Umbilical cord (tissue), 2 donors: Measurements from ENCODE around the gene EAF2. TPM values are rescaled to one million over a fixed set of nuclear protein-coding genes. Genes with fewer than 3 reads are reported as not detected.
"Not testable (repeated sequence)": the region's sequence is repeated elsewhere in the genome, so short reads cannot be mapped to it uniquely, and the experiment has no call there.

ENCODE experiments used
- DNase-seq: peaks from one replicate; pipeline ENCODE4 v3.0.0-alpha.2; 2015; ENCODE audit warnings: low spot score
- total RNA-seq: library from RNA; depleted of rRNA; stranded (reverse); fragments of >200 nt; gene quantifications from one replicate; pipeline ENCODE4 v1.2.3, GENCODE V29; 2014; ENCODE audit warnings: low replicate concordance; ENCODE audit not compliant: insufficient read depth

EAF2 gene
- total RNA-seq, 1 donor from 2014 or later = 14.2 TPM

DNA sequence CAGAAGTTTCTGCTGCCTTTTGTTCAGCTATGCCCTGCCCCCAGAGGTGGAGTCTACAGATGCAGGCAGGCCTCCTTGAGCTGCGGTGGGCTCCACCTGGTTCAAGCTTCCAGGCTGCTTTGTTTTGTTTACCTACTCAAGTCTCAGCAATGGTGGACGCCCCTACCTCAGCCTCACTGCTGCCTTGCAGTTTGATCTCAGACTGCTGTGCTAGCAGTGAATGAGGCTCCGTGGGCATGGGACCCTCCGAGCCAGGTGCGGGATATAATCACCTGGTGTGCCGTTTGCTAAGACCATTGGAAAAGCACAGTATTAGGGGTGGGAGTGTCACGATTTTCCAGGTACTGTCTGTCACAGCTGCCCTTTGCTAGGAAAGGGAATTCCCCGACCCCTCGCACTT, 28.2 kb downstream of the EAF2 start:
- DNase-seq = not testable (repeated sequence)

DNA sequence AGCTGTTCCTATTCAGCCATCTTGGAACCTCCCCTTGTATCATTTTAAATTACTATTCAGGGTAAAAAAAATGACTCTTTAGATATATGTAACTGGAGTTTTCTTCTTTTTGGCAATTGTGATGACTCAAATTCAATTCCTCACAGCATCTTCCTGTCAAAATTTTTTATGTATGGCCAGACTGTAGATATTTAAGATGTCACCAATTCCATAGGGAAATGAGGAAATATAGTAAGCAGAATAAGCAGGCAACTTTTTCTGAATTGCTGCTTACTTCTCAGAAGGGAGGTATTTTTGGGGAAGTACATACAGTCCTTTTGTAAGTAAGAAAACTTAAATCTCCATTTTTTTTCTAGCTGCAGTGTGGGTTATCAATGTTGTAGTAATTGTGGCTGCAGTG, 28.8 kb downstream of the EAF2 start:
- DNase-seq = no peak

- no peak for DNase-seq
Observed at GRCh38 chr3:121869736-121870135, 34.7 kb downstream of the EAF2 start.

DNA sequence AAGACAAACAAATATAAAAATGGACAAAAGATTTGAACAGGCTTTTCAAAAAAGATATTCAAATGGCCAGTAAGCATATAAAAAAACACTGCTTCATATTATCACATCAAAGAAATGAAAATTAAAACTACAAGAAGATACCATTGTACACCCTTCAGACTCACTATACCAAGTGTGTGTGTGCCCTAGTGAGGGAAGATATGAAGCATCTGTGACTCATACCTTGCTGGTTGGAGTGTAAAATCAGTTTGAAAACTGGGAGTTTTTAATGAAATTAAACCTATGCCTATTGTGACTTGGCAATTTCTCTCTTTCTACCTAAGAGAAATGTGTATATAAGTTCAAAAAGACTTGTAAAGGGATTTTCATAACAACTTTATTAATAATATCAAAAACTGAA, 35.7 kb downstream of the EAF2 start:
- DNase-seq = no peak

DNA sequence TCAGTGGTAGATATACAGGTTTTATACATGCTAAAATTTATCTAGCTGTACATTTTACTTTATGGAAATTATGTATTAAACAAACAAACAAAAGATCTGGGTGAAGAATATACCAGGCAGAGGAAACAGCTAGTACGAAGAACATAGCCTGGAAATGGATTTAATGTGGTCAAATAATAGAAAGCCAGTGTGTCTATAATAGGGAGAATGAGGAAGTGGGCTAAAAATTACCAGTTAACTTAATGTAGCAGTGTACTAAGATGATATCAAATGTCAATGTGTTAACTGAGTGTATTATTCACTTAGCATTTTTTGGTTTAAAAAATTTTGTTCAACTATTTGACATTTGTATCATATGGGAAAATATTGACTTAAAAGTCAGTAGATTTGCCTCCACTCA, 36.4 kb downstream of the EAF2 start:
- no peak for DNase-seq

GRCh38 chr3:121878411-121878810, 43.4 kb downstream of the EAF2 start:
- DNase-seq = no peak

GRCh38 chr3:121883507-121883906, 48.5 kb downstream of the EAF2 start:
- no peak for DNase-seq

DNA sequence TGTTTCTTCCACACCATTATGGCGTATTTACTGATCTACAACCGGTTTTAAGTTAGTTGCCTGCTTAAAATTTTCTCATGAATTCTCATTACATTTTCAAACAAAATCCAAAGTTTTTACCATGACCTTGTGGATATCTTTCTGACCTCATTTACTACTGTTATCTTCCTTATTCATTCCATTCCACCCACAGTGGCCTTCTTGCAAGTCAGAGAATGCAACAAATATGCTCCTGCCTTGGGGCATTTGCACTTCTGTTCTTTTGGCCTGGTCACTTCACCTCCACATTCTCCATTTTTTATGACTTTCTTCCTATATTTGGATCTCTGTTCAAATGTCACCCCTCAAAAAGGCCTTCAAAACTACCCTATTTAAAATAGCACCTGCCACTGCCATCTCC, 50.4 kb downstream of the EAF2 start:
- DNase-seq = no peak

DNA sequence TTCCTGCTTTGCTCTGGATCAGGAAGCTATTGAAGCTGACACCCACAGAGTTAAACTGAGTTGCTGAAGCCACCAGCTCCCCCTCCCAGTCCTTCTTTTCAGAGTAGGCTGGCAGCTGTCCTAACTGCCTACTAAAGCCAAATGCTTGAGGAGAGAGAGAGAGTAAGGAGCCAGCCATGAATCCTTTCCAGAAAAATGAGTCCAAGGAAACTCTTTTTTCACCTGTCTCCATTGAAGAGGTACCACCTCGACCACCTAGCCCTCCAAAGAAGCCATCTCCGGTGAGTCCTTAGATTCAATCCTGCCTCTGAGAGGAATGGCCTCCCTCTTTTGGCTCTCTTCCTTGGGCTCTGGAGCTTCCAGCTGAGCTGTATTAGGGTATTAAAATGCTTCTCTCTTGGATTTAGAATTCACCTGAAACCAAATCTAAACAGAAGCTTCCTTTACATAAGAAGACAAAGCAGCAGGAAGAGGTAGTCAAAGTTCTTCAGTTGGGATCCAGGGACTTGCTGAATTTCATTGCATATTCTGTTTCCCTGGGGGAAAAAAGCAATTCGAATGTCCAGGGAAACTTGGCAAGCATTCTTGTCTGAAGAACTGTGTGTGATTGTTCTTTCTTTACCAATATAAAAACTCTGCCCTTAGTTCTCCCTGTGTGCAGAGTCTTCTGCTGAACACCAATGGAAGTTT, 59.4 kb downstream of the EAF2 start, which contains the start of gene SLC15A2:
TSS of gene SLC15A2 (plus strand) at position 101 of the 690 bp plus-strand sequence. CDS start at position 177, 76 bp downstream.
- peak; percentile 49 for DNase-seq

GRCh38 chr3:121895121-121895520, 60.1 kb downstream of the EAF2 start:
- no peak for DNase-seq

- DNase-seq = no peak
Observed at GRCh38 chr3:121895736-121896135, 60.7 kb downstream of the EAF2 start.

DNA sequence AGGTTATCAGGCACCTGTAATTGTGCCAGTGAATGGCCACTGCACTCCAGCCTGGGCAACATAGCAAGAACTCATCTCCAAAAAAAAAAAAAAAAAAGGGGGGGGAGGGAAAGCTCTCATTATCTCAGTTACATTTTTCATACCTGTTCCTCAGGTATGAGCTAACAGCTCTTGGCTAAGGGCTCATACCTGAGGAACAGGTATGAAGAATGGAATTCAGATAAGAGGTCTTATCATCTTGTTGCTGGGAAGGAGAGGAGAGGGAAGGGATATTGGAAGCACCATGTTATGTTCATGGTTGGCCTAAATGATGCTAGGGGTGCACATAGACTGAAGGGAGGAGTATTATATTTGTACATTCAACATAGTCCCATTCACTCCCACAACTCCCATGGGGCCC, 61.8 kb downstream of the EAF2 start:
- DNase-seq = no peak

DNA sequence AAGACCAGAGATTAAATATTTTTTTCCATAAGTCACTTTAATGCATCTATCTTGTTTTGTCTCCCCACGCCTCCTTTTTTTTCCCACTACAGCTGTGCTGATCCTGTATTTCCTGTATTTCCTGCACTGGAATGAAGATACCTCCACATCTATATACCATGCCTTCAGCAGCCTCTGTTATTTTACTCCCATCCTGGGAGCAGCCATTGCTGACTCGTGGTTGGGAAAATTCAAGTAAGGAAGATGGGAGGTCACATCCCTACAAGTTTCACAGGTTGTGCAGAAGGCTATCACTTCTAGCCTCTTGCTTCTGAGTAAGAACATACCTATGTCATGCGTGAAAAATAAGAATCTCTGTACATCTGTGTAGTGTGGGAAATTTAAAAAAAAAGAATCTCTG, 62.3 kb downstream of the EAF2 start:
- no peak for DNase-seq

GRCh38 chr3:121913305-121913990, 78.4 kb downstream of the EAF2 start:
- DNase-seq = no peak

DNA sequence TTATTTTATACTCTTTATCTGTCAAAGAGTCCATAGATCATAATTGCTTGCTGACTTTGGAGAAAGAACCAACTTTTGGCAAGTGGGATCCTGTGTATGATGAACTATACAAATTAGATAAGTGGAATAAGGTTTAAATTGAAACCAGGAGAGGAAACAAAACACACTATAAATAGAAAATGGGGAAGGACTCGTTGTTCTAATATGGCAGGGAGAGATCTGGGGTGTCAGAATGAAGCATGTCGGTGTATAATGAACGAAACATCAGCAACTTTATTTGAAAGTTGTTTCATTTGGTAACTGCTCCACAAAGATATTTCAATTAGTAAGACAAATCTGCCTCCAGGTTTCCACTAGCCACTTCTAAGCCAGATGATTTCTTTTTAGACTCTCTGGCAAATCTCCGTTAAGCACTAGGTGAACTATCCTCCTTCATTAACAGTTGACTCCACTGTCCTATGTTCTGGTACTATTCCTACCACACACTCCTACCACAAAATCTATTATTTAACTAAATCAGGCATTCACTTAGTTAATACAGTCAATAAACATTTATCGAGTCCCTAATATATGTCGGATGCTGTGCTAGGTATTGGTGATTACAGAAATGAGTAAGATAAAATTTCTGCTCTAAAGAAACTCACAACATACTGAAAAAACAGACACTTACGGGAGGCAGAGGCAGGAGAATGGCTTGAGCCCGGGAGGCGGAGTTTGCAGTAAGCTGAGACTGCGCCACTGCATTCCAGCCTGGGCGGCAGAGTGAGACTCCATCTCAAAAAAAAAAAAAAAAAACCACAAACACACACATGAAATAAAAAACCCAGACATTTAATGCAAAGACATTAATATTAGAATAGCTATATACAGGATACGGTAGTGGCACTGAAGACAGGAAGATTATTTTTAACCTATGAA, 79.3 kb downstream of the EAF2 start:
- DNase-seq = peak; percentile 38

DNA sequence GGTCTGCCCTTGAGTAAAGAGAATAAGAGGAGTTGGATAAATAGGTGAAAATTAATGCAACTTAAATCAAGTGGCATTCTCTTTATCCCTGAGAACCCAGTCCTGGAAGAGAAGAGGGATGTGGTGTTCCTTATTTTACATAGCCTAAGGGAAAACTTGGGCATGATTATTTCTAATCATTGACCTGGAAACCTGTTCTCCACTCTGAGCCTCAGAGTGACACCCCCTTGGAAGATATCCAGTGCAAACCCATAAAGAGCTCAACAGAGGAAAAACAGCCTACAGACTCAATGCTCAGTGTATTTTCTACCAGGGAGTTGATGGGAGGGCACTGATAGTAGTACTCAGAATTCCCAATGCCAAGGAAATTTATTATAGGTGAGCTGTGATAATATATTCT, 81.2 kb downstream of the EAF2 start:
- no peak for DNase-seq

DNA sequence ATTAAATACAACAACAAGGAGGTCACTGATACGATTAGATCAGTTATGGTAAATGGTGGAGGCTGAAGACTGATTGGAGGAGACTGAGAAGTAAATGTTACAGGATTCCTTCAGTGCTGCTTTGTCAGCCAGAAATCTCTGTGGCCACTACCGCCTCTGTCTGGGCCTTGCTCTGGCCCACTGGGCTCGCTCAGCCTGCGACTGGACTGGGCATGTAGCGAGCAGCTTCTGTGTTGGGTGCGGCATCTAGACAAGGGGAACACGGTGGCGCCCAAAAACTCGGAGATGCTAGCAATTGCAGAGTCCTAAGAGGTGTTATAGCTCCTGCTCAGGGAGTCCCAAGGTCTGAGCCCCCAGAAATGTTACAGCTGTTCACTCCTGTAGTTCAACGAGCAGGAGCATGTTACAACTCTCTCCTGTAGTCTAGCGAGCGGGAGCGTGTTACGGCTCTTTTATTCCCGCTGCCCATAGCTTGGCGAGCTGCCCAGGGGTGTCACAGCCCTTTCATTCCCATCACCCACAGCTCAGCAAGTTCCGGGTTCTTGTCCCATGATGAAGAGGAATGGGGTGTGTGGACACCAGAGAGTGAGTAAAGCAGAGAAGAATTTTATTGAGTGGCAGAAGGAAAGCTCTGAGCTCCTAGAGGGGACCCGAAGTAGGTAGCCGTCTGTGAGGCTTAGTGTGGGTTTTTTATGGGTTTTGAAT, 83.9 kb downstream of the EAF2 start:
- peak; percentile 50 for DNase-seq

DNA sequence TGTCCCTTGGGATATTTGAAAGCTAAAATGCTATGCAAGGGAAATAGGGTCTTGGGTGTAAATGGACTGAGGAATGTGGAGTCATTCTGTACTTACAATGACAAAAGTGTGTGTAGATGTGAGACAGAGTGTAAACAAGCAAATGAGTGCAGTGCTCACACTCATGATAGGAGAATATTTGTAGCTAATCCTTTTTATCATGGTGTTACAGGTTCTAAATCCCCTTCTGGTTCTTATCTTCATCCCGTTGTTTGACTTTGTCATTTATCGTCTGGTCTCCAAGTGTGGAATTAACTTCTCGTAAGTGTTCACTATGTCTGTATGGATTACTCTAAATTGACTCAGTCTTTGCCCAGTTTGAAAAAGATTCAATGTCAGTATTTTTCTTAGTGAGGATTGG, 89.7 kb downstream of the EAF2 start:
- DNase-seq = no peak

- DNase-seq = no peak
Observed at GRCh38 chr3:121926380-121926779, 91.4 kb downstream of the EAF2 start.
